Loucy (cell line): ENCODE data around the gene ZNF792.
A peak's percentile ranks its signal among the peaks of the same experiment; 100 is the strongest.

ENCODE experiments used
- H2AFZ ChIP-seq: fragments of 200-600 bp; sonication (generic); 2 replicates; pipeline ENCODE4 v1.6.0; 2016; ENCODE audit warnings: antibody characterized with exemption, mild to moderate bottlenecking, low read length, moderate library complexity
- H3F3A ChIP-seq: fragments of 200-600 bp; 2 replicates; pipeline ENCODE4 v1.6.0; 2016; ENCODE audit warnings: antibody characterized with exemption, low read depth, mild to moderate bottlenecking
- H3K27me3 ChIP-seq: fragments of 200-600 bp; sonication (generic); 2 replicates; pipeline ENCODE4 v1.6.1; 2014; ENCODE audit warnings: low read length, mild to moderate bottlenecking; ENCODE audit not compliant: insufficient read depth, poor library complexity, severe bottlenecking
- H3K36me3 ChIP-seq: fragments of 200-600 bp; sonication (generic); 2 replicates; pipeline ENCODE4 v1.6.1; 2016; ENCODE audit warnings: low read length; ENCODE audit not compliant: insufficient read depth
- H3K4me1 ChIP-seq: fragments of 200-600 bp; sonication (generic); 2 replicates; pipeline ENCODE4 v1.5.1; 2014; ENCODE audit warnings: low read length, mild to moderate bottlenecking; ENCODE audit not compliant: insufficient read depth, poor library complexity, severe bottlenecking
- H3K4me2 ChIP-seq: fragments of 200-600 bp; sonication (generic); 2 replicates; pipeline ENCODE4 v1.6.0; 2014; ENCODE audit warnings: antibody characterized with exemption, low read length, low read depth, mild to moderate bottlenecking; ENCODE audit not compliant: poor library complexity, severe bottlenecking
- H3K4me3 ChIP-seq: fragments of 200-600 bp; sonication (generic); 2 replicates; pipeline ENCODE4 v1.5.1; 2014; ENCODE audit warnings: low read length, mild to moderate bottlenecking, mixed read lengths; ENCODE audit not compliant: poor library complexity, severe bottlenecking
- H3K79me2 ChIP-seq: fragments of 200-600 bp; sonication (generic); 2 replicates; pipeline ENCODE4 v1.6.1; 2014; ENCODE audit warnings: low read length; ENCODE audit not compliant: insufficient read depth
- H3K9ac ChIP-seq: fragments of 200-600 bp; sonication (generic); 2 replicates; pipeline ENCODE4 v1.6.0; 2014; ENCODE audit warnings: mild to moderate bottlenecking, low read depth, low read length, moderate library complexity; ENCODE audit not compliant: poor library complexity, severe bottlenecking
- H3K9me2 ChIP-seq: fragments of 200-600 bp; sonication (generic); replicated peaks from 2 replicates; pipeline ENCODE4 v1.6.1; 2016; ENCODE audit warnings: low read depth, low read length, mixed read lengths
- H3K9me3 ChIP-seq: fragments of 200-600 bp; sonication (generic); 2 replicates; pipeline ENCODE4 v1.6.1; 2014; ENCODE audit warnings: mild to moderate bottlenecking, antibody characterized with exemption, low read length, low read depth; ENCODE audit not compliant: insufficient read depth
- H4K20me1 ChIP-seq: fragments of 200-600 bp; sonication (generic); 2 replicates; pipeline ENCODE4 v1.6.0; 2014; ENCODE audit warnings: antibody characterized with exemption, low read length, mild to moderate bottlenecking; ENCODE audit not compliant: insufficient read depth, poor library complexity, severe bottlenecking
- EZH2phosphoT487 ChIP-seq: fragments of 200-600 bp; IDR thresholded peaks from 2 replicates; pipeline ENCODE4 v1.6.1; 2018; ENCODE audit warnings: antibody characterized with exemption, mild to moderate bottlenecking, moderate library complexity, borderline replicate concordance
- TF ChIP-seq, protein P1 (sequence below): fragments of 200-600 bp; sonication (generic); conservative IDR thresholded peaks from 2 replicates; pipeline ENCODE4 v1.5.1; 2014; ENCODE audit warnings: mild to moderate bottlenecking, antibody characterized with exemption, low read length

Gene ZNF792

DNA sequence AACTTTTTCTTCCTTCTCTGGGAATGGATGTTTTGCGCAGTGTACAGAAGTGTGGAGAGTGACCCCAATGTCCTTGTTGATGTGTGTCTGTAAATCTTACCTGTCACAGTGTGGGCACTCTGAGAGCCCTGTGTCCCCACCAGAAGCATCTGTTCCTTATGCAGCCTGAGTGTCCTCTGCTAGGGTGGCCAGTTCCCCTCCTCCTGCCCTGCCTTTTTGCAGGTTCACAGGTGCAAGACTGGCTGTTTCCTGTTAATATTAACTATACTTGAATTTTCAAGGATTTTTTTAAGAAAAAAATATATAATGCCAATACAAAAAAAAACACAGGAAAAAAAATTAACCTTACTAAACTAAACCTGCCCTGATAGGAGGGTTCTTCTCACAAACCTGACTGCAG, 24.1 kb upstream of the ZNF792 start:
- Histone ChIP-seq H3F3A (no peaks in the 10 kb centered on the region), H3K36me3 (no peaks in the 10 kb centered on the region), H3K4me2 (no peak overlapping the region), H3K4me1 (peaks cover 6% of the 10 kb centered on the region), H3K9me2 (no peaks in the 10 kb centered on the region), H3K4me3 (no peak overlapping the region), H3K9ac (no peak overlapping the region), H3K9me3 (no peaks in the 10 kb centered on the region), H2AFZ (no peak overlapping the region), H3K27me3 (no peaks in the 10 kb centered on the region), H4K20me1 (no peaks in the 10 kb centered on the region), H3K79me2 (no peaks in the 10 kb centered on the region)
- TF ChIP-seq EZH2phosphoT487: no peak
- TF ChIP-seq, protein P1, sequence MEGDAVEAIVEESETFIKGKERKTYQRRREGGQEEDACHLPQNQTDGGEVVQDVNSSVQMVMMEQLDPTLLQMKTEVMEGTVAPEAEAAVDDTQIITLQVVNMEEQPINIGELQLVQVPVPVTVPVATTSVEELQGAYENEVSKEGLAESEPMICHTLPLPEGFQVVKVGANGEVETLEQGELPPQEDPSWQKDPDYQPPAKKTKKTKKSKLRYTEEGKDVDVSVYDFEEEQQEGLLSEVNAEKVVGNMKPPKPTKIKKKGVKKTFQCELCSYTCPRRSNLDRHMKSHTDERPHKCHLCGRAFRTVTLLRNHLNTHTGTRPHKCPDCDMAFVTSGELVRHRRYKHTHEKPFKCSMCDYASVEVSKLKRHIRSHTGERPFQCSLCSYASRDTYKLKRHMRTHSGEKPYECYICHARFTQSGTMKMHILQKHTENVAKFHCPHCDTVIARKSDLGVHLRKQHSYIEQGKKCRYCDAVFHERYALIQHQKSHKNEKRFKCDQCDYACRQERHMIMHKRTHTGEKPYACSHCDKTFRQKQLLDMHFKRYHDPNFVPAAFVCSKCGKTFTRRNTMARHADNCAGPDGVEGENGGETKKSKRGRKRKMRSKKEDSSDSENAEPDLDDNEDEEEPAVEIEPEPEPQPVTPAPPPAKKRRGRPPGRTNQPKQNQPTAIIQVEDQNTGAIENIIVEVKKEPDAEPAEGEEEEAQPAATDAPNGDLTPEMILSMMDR: no peak

- H3K9ac ChIP-seq: no peak overlapping the region
- no peaks in the 10 kb centered on the region for H3K9me2 ChIP-seq
- peak overlapping the region; percentile 85 for H2AFZ ChIP-seq
- H3K4me3 ChIP-seq: peak overlapping the region; percentile 40
- H3K4me2 ChIP-seq: peak overlapping the region; percentile 52
- H3K79me2 ChIP-seq: no peaks in the 10 kb centered on the region
- no peaks in the 10 kb centered on the region for H3K36me3 ChIP-seq
- no peaks in the 10 kb centered on the region for H3F3A ChIP-seq
- peaks cover 6% of the 10 kb centered on the region for H3K4me1 ChIP-seq
- H3K27me3 ChIP-seq: no peaks in the 10 kb centered on the region
- TF ChIP-seq, protein P1: no peak
- no peaks in the 10 kb centered on the region for H4K20me1 ChIP-seq
- H3K9me3 ChIP-seq: no peaks in the 10 kb centered on the region
Observed at GRCh38 chr19:34985249-34986022, 21.4 kb upstream of the ZNF792 start.

DNA sequence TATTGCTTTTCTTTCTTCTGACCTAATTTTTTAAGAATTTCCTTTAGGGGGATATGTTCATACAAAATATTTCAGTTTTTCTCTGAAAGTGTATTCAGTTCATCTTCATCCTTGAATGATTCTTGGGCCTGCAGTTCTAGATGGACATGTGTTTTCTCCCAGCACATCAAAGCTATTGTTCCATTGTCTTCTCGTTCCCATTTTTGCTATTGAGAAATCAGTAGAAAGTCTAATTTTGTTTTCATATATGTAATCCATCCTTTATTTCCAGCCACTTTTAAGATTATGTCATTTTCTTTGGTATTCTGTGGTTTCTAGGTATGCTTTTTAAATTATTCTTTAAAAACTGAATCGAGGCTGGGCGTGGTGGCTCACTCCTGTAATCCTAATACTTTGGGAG, 20.3 kb upstream of the ZNF792 start:
- Histone ChIP-seq H3K27me3 (no peaks in the 10 kb centered on the region), H3K9me3 (no peaks in the 10 kb centered on the region), H3K9ac (no peak overlapping the region), H3K79me2 (no peaks in the 10 kb centered on the region), H4K20me1 (no peaks in the 10 kb centered on the region), H3K9me2 (no peaks in the 10 kb centered on the region), H3K4me1 (peaks cover 6% of the 10 kb centered on the region), H3K36me3 (no peaks in the 10 kb centered on the region), H2AFZ (no peak overlapping the region), H3K4me3 (no peak overlapping the region), H3F3A (no peaks in the 10 kb centered on the region), H3K4me2 (no peak overlapping the region)
- no peak for TF ChIP-seq EZH2phosphoT487
- TF ChIP-seq, protein P1: no peak
